H1 (cell line): ENCODE data around the gene KCNJ3. TPM values are rescaled to one million over a fixed set of nuclear protein-coding genes. Genes with fewer than 3 reads are reported as not detected.

Experiments
- CTCF ChIA-PET: fragments of 300-600 bp; sonication (Branson Sonifier 250); formaldehyde crosslinking; loops from one replicate; lab custom pipeline; 2021; ENCODE audit not compliant: partially characterized antibody; lab: Charles Lee
- POLR2A ChIA-PET: fragments of 300-600 bp; sonication (Branson Sonifier 250); formaldehyde crosslinking; loops from one replicate; lab custom pipeline; 2021; ENCODE audit warnings: inconsistent platforms; ENCODE audit not compliant: partially characterized antibody; lab: Charles Lee
- DNase-seq, 2 experiments: peaks; one replicate each; pipeline versions ENCODE4 v3.0.0 to v3.0.0-alpha.2; 2010 to 2022; ENCODE audit warnings: low spot score in 2 of 2, low read depth in 1 of 2, mixed read lengths in 1 of 2
- FAIRE-seq: peaks from 2 replicates; lab custom pipeline; 2011; peaks lifted over from hg19 to GRCh38; lab: Jason Lieb, UNC
- H2AFZ ChIP-seq: 2 replicates; pipeline ENCODE4 v1.8.1; 2012; ENCODE audit warnings: low read length, inconsistent platforms
- H2AK5ac ChIP-seq: 2 replicates; pipeline ENCODE4 v1.6.1; 2013; ENCODE audit warnings: low read depth, low read length
- H2BK120ac ChIP-seq: replicated peaks from 2 replicates; pipeline ENCODE3; 2013; ENCODE audit warnings: low read depth, low read length, inconsistent platforms
- H2BK12ac ChIP-seq: 2 replicates; pipeline ENCODE4 v1.6.1; 2013; ENCODE audit warnings: low read depth, low read length
- H2BK15ac ChIP-seq: 2 replicates; pipeline ENCODE4 v1.6.1; 2013; ENCODE audit warnings: low read length
- H2BK20ac ChIP-seq: 2 replicates; pipeline ENCODE4 v1.6.1; 2013; ENCODE audit warnings: low read length
- H2BK5ac ChIP-seq: 2 replicates; pipeline ENCODE4 v1.6.1; 2013; ENCODE audit warnings: low read depth, low read length
- H3K14ac ChIP-seq: 2 replicates; pipeline ENCODE4 v1.6.1; 2013; ENCODE audit warnings: inconsistent platforms; ENCODE audit not compliant: insufficient read length
- H3K18ac ChIP-seq: 2 replicates; pipeline ENCODE4 v1.6.1; 2013; ENCODE audit warnings: low read length; ENCODE audit errors: extremely low read depth
- H3K23ac ChIP-seq: 2 replicates; pipeline ENCODE4 v1.6.1; 2013; ENCODE audit warnings: inconsistent platforms; ENCODE audit not compliant: insufficient read length
- H3K23me2 ChIP-seq: 2 replicates; pipeline ENCODE4 v1.6.1; 2013; ENCODE audit warnings: low read depth, low read length
- H3K27ac ChIP-seq: 2 replicates; pipeline ENCODE4 v1.6.1; 2011; ENCODE audit warnings: low read depth, low read length, inconsistent platforms
- H3K27me3 ChIP-seq, 4 experiments: replicated peaks in 1 of 4; 1 replicate in 1 of 4; 2 replicates in 3 of 4; pipeline versions ENCODE4 v1.6.1 to v1.8.1; 2011 to 2013; ENCODE audit warnings: low read length in 3 of 4, mild to moderate bottlenecking in 3 of 4, inconsistent platforms in 2 of 4, mixed read lengths in 2 of 4, moderate library complexity in 1 of 4; ENCODE audit not compliant: control insufficient read depth in 3 of 4, insufficient read depth in 3 of 4; ENCODE audit errors: extremely low read depth in 1 of 4
- H3K36me3 ChIP-seq, 4 experiments: 2 replicates each; pipeline versions ENCODE4 v1.6.1 to v1.8.1; 2011 to 2013; ENCODE audit warnings: mild to moderate bottlenecking in 4 of 4, low read length in 3 of 4, moderate library complexity in 2 of 4, control low read depth in 1 of 4, inconsistent platforms in 1 of 4; ENCODE audit not compliant: insufficient read depth in 4 of 4, control insufficient read depth in 2 of 4
- H3K4ac ChIP-seq: replicated peaks from 2 replicates; pipeline ENCODE3; 2013; ENCODE audit warnings: low read length, low read depth, mixed read lengths, inconsistent platforms; ENCODE audit not compliant: insufficient read length
- H3K4me1 ChIP-seq, 4 experiments: replicated peaks in 1 of 4; 1 replicate in 1 of 4; 2 replicates in 3 of 4; pipeline versions ENCODE4 v1.6.1 to v1.8.1; 2011 to 2013; ENCODE audit warnings: low read length in 3 of 4, inconsistent platforms in 2 of 4, mixed read lengths in 1 of 4; ENCODE audit not compliant: insufficient read depth in 4 of 4, control insufficient read depth in 3 of 4
- H3K4me2 ChIP-seq, 2 experiments: 2 replicates each; pipeline versions ENCODE4 v1.6.1 to v1.8.1; 2011 to 2013; ENCODE audit warnings: low read depth in 2 of 2, low read length in 2 of 2, control low read depth in 1 of 2, inconsistent platforms in 1 of 2, mild to moderate bottlenecking in 1 of 2; ENCODE audit not compliant: insufficient read depth in 1 of 2
- H3K4me3 ChIP-seq, 4 experiments: fragments of 200-600, 300-600 bp in 1 of 4; sonication (generic), shearing (Covaris generic), sonication (Bioruptor Twin) in 1 of 4; 2 replicates each; pipeline versions ENCODE4 v1.5.1 to v1.8.1; 2011 to 2016; ENCODE audit warnings: low read length in 4 of 4, low read depth in 3 of 4, control low read depth in 2 of 4, inconsistent platforms in 2 of 4, mild to moderate bottlenecking in 2 of 4, mixed read lengths in 1 of 4, moderate library complexity in 1 of 4; ENCODE audit not compliant: insufficient read depth in 2 of 4; ENCODE audit errors: extremely low read depth in 1 of 4
- H3K56ac ChIP-seq: replicated peaks from 2 replicates; pipeline ENCODE3; 2013; ENCODE audit warnings: low read depth, mild to moderate bottlenecking, mixed read lengths, low read length, inconsistent platforms; ENCODE audit not compliant: insufficient read length
- H3K79me1 ChIP-seq: 2 replicates; pipeline ENCODE4 v1.6.1; 2013; ENCODE audit warnings: low read depth, low read length, control low read depth
- H3K79me2 ChIP-seq, 2 experiments: 2 replicates each; pipeline versions ENCODE4 v1.6.1 to v1.8.1; 2012 to 2013; ENCODE audit warnings: low read length in 2 of 2, mild to moderate bottlenecking in 2 of 2, inconsistent platforms in 1 of 2; ENCODE audit not compliant: insufficient read depth in 2 of 2, control insufficient read depth in 1 of 2
- H3K9ac ChIP-seq, 4 experiments: replicated peaks in 1 of 4; 1 replicate in 1 of 4; 2 replicates in 3 of 4; pipeline versions ENCODE4 v1.6.1 to v1.8.1; 2011 to 2013; ENCODE audit warnings: low read depth in 3 of 4, low read length in 3 of 4, control low read depth in 2 of 4, mild to moderate bottlenecking in 2 of 4, moderate library complexity in 2 of 4, inconsistent platforms in 1 of 4; ENCODE audit errors: extremely low read depth in 1 of 4
- H3K9me3 ChIP-seq, 2 experiments: 2 replicates each; pipeline versions ENCODE4 v1.6.1 to v1.8.1; 2012 to 2013; ENCODE audit warnings: mild to moderate bottlenecking in 2 of 2, moderate library complexity in 2 of 2, control low read depth in 1 of 2, inconsistent platforms in 1 of 2, low read depth in 1 of 2, low read length in 1 of 2, mixed read lengths in 1 of 2; ENCODE audit not compliant: insufficient read depth in 2 of 2
- H4K20me1 ChIP-seq, 2 experiments: replicated peaks in 1 of 2; 2 replicates each; pipeline versions ENCODE3 to v1.8.1; 2011 to 2013; ENCODE audit warnings: inconsistent platforms in 2 of 2, low read length in 2 of 2, mild to moderate bottlenecking in 1 of 2; ENCODE audit not compliant: insufficient read depth in 2 of 2, control insufficient read depth in 1 of 2
- H4K5ac ChIP-seq: 2 replicates; pipeline ENCODE4 v1.6.1; 2013; ENCODE audit warnings: low read length, low read depth, mixed read lengths, inconsistent platforms; ENCODE audit not compliant: insufficient read length
- H4K8ac ChIP-seq: 2 replicates; pipeline ENCODE4 v1.8.0; 2013; ENCODE audit warnings: mild to moderate bottlenecking, moderate library complexity, low read length, inconsistent platforms; ENCODE audit not compliant: insufficient read depth; ENCODE audit errors: extremely low read depth
- H4K91ac ChIP-seq: replicated peaks from 2 replicates; pipeline ENCODE3; 2013; ENCODE audit warnings: low read length, mixed read lengths, inconsistent platforms; ENCODE audit not compliant: insufficient read length
- ATF3 ChIP-seq: IDR thresholded peaks from 2 replicates; pipeline ENCODE4 v1.6.1; 2011; ENCODE audit warnings: low read depth, mild to moderate bottlenecking, low read length; ENCODE audit not compliant: insufficient read depth
- CBX5 ChIP-seq: fragments of 300-800, 300-1000 bp; sonication (generic); IDR thresholded peaks from 2 replicates; pipeline ENCODE4 v1.7.1; 2016; ENCODE audit warnings: antibody characterized with exemption, low read length, low read depth
- CBX8 ChIP-seq: fragments of 300-800, 300-1000 bp; sonication (generic); IDR thresholded peaks from 2 replicates; pipeline ENCODE4 v1.7.1; 2016; ENCODE audit warnings: low read depth, low read length, borderline replicate concordance
- CHD2 ChIP-seq: IDR thresholded peaks from 2 replicates; pipeline ENCODE4 v1.6.1; 2012; ENCODE audit warnings: low read length, improper control_type of control experiment
- EZH2 ChIP-seq: fragments of 200-600 bp; sonication (generic); IDR thresholded peaks from 2 replicates; pipeline ENCODE4 v1.7.1; 2012; ENCODE audit warnings: low read depth, mild to moderate bottlenecking, moderate library complexity, low read length, inconsistent platforms; ENCODE audit not compliant: severe bottlenecking
- FOSL1 ChIP-seq: IDR thresholded peaks from 2 replicates; pipeline ENCODE4 v1.6.1; 2011; ENCODE audit warnings: mild to moderate bottlenecking, low read depth, low read length, moderate library complexity; ENCODE audit not compliant: insufficient read depth
- KDM5A ChIP-seq: fragments of 200-600 bp; IDR thresholded peaks from 2 replicates; pipeline ENCODE4 v1.7.1; 2012; ENCODE audit warnings: mild to moderate bottlenecking, low read length, inconsistent platforms, mixed read lengths
- TCF12 ChIP-seq: IDR thresholded peaks from 2 replicates; pipeline ENCODE4 v1.6.1; 2011; ENCODE audit warnings: low read depth, mild to moderate bottlenecking, low read length
- WGBS, 2 experiments: shearing (Covaris generic) in 1 of 2; methylation state at CpG; one replicate each; pipeline versions ENCODE4 v1.1.6 to v1.1.7; 2013 to 2015; ENCODE audit warnings: low lambda C conversion rate in 2 of 2, mixed read lengths in 2 of 2, inconsistent platforms in 1 of 2, low coverage in 1 of 2, missing lambda C conversion rate in 1 of 2; ENCODE audit not compliant: insufficient replicate concordance in 2 of 2, insufficient coverage in 1 of 2, insufficient read length in 1 of 2; ENCODE audit errors: extremely low coverage in 1 of 2, missing lambda C conversion rate in 1 of 2; 5-methylcytosine and 5-hydroxymethylcytosine counted together
- polyA plus RNA-seq, 7 experiments: library from polyadenylated mRNA; depleted of rRNA in 3 of 7; stranded (reverse) in 5 of 7; unstranded in 2 of 7; fragments of >200 nt in 5 of 7; fragments of 200-250 nt in 2 of 7; gene quantifications; 1 replicate in 5 of 7; 2 replicates in 1 of 7; 4 replicates in 1 of 7; pipeline versions ENCODE4 v1.2.1 to v1.2.3, GENCODE V29; 2011 to 2013; ENCODE audit warnings: missing spikeins in 2 of 7, mixed read lengths in 2 of 7
- total RNA-seq: library from RNA; stranded (reverse); fragmentation: NEBNext Ultra II Directional; extraction: Animal tissue kit (Norgen Biotek cat#: 25700); gene quantifications from 2 replicates; pipeline ENCODE4 v1.2.1, GENCODE V29; 2021
- TF ChIP-seq, protein P1 (sequence below): IDR thresholded peaks from 2 replicates; pipeline ENCODE4 v1.6.1; 2012; ENCODE audit warnings: low read length, inconsistent platforms
- TF ChIP-seq, protein P2 (sequence below): IDR thresholded peaks from 2 replicates; pipeline ENCODE4 v1.6.1; 2011; ENCODE audit warnings: low read length, improper control_type of control experiment

The KCNJ3 gene
- total and polyA plus RNA-seq, 2 of the 8 experiments (the other 6 are each of a cell fraction or from before 2014, with no cell fraction given): 0.11 to 0.50 TPM

- no peak overlapping the region for H4K8ac ChIP-seq
- H2BK5ac ChIP-seq: no peak overlapping the region
- H3K27ac ChIP-seq: no peak overlapping the region
- H4K91ac ChIP-seq: no peak overlapping the region
- H3K56ac ChIP-seq: no peak overlapping the region
- H4K5ac ChIP-seq: no peak overlapping the region
- H2BK20ac ChIP-seq: no peak overlapping the region
- WGBS, 2 experiments: 81% methylated on average over 1 of the region's 1 CpG; no CpG with 5 or more reads in 1 of the 2 experiments
- H3K27me3 ChIP-seq: no peaks in the 10 kb centered on the region
- no peak overlapping the region for H2AK5ac ChIP-seq
- no peak overlapping the region for H2BK12ac ChIP-seq
- H3K9me3 ChIP-seq: no peaks in the 10 kb centered on the region
- no peaks in the 10 kb centered on the region for H3K36me3 ChIP-seq
- H3K18ac ChIP-seq: no peak overlapping the region
- no peak overlapping the region for H3K4me3 ChIP-seq
- H3K9ac ChIP-seq: no peak overlapping the region
- H3K79me2 ChIP-seq: no peaks in the 10 kb centered on the region
- no peak overlapping the region for H2BK120ac ChIP-seq
- no peaks in the 10 kb centered on the region for H3K79me1 ChIP-seq
- no peaks in the 10 kb centered on the region for H4K20me1 ChIP-seq
- no peak overlapping the region for H3K4me2 ChIP-seq
- POLR2A ChIA-PET: no interaction called here
- peaks cover 0 to 4% (median 0%) of the 10 kb centered on the region in 4 experiments; a peak in 3 of 7 replicates for H3K4me1 ChIP-seq
- DNase-seq (no peak), FAIRE-seq (no peak)
- no peak overlapping the region for H2BK15ac ChIP-seq
- H2AFZ ChIP-seq: no peak overlapping the region
- no peak overlapping the region for H3K4ac ChIP-seq
- CTCF ChIA-PET: no interaction called here
- H3K23me2 ChIP-seq: no peaks in the 10 kb centered on the region; the same call in 1 of the 2 replicates
- no peak overlapping the region for H3K23ac ChIP-seq
- no peak overlapping the region for H3K14ac ChIP-seq
- TF ChIP-seq KDM5A (no peak), CBX8 (no peak), FOSL1 (no peak), EZH2 (no peak), ATF3 (no peak), CBX5 (no peak), CHD2 (no peak), TCF12 (no peak)
- TF ChIP-seq, protein P1, sequence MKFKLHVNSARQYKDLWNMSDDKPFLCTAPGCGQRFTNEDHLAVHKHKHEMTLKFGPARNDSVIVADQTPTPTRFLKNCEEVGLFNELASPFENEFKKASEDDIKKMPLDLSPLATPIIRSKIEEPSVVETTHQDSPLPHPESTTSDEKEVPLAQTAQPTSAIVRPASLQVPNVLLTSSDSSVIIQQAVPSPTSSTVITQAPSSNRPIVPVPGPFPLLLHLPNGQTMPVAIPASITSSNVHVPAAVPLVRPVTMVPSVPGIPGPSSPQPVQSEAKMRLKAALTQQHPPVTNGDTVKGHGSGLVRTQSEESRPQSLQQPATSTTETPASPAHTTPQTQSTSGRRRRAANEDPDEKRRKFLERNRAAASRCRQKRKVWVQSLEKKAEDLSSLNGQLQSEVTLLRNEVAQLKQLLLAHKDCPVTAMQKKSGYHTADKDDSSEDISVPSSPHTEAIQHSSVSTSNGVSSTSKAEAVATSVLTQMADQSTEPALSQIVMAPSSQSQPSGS: no peak
- TF ChIP-seq, protein P2, sequence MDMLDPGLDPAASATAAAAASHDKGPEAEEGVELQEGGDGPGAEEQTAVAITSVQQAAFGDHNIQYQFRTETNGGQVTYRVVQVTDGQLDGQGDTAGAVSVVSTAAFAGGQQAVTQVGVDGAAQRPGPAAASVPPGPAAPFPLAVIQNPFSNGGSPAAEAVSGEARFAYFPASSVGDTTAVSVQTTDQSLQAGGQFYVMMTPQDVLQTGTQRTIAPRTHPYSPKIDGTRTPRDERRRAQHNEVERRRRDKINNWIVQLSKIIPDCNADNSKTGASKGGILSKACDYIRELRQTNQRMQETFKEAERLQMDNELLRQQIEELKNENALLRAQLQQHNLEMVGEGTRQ: no peak
These were observed 95.9 kb downstream of the KCNJ3 start for GRCh38 chr2:154794406-154794805.
